ENCODE data around the gene CDH22. TPM values are rescaled to one million over a fixed set of nuclear protein-coding genes. Genes with fewer than 3 reads are reported as not detected.

Gene CDH22
- total and polyA plus RNA-seq, 4 donors, result 0.03 to 0.25 (median 0.09) TPM

GRCh38 chr20:46128310-46129151 is 179.8 kb downstream of the CDH22 start:
- peaks cover 0 to 6% (median 0%) of the 10 kb centered on the region in 5 donors for H3K4me1 ChIP-seq (ENCODE audit: control insufficient read depth in 5 of 5, insufficient read depth in 5 of 5, low read length in 5 of 5)
- TF ChIP-seq CTCF (IDR thresholded peaks at IDR 0.05; ENCODE audit: control extremely low read depth, extremely low read depth), result no peak
- no peak overlapping the region for H3K27ac ChIP-seq (ENCODE audit: low read depth in 1 of 2, low read length in 1 of 2)
- H3K9me3 ChIP-seq (ENCODE audit: control insufficient read depth in 4 of 4, insufficient read depth in 3 of 4, low read length in 3 of 4), result no peaks in the 10 kb centered on the region
- peaks cover 0 to 13% (median 5%) of the 10 kb centered on the region in 3 donors for H3K27me3 ChIP-seq (ENCODE audit: control insufficient read depth in 3 of 3, insufficient read depth in 3 of 3, low read length in 2 of 3)
- 49 to 54% methylated on average over 16 of the region's 16 CpGs for WGBS, 2 donors
- H3K4me3 ChIP-seq, result no peak overlapping the region
- DNase-seq, result no peak
- no peak for ATAC-seq (ENCODE audit: insufficient read depth, low FRiP score)
- H3K9ac ChIP-seq (ENCODE audit: insufficient read depth in 1 of 2, low read length in 2 of 2), result no peak overlapping the region
- peaks cover 0 to 9% (median 0%) of the 10 kb centered on the region in 4 donors for H3K36me3 ChIP-seq (ENCODE audit: control insufficient read depth in 4 of 4, insufficient read depth in 4 of 4, low read length in 4 of 4)

- no peak for ATAC-seq (ENCODE audit: insufficient read depth, low FRiP score)
- no peak for TF ChIP-seq CTCF (IDR thresholded peaks at IDR 0.05; ENCODE audit: control extremely low read depth, extremely low read depth)
- H3K9ac ChIP-seq (ENCODE audit: insufficient read depth in 1 of 2, low read length in 2 of 2), result no peak overlapping the region
- no peak overlapping the region for H3K4me3 ChIP-seq
- peaks cover 0 to 19% (median 0%) of the 10 kb centered on the region in 4 donors for H3K36me3 ChIP-seq (ENCODE audit: control insufficient read depth in 4 of 4, insufficient read depth in 4 of 4, low read length in 4 of 4)
- no peak overlapping the region for H3K27ac ChIP-seq (ENCODE audit: low read depth in 1 of 2, low read length in 1 of 2)
- H3K9me3 ChIP-seq (ENCODE audit: control insufficient read depth in 4 of 4, insufficient read depth in 3 of 4, low read length in 3 of 4), result no peaks in the 10 kb centered on the region
- peaks cover 0 to 9% (median 9%) of the 10 kb centered on the region in 3 donors for H3K27me3 ChIP-seq (ENCODE audit: control insufficient read depth in 3 of 3, insufficient read depth in 3 of 3, low read length in 2 of 3)
- H3K4me1 ChIP-seq (ENCODE audit: control insufficient read depth in 5 of 5, insufficient read depth in 5 of 5, low read length in 5 of 5), result peaks cover 0 to 3% (median 0%) of the 10 kb centered on the region in 5 donors
- no peak for DNase-seq
- WGBS, 2 donors, result 90 to 94% methylated on average over 11 of the region's 11 CpGs
These were observed 180.8 kb downstream of the CDH22 start for GRCh38 chr20:46127396-46128010.

GRCh38 chr20:46126440-46127056 is 181.8 kb downstream of the CDH22 start:
- Histone ChIP-seq H3K4me1 (ENCODE audit: control insufficient read depth in 5 of 5, insufficient read depth in 5 of 5, low read length in 5 of 5) (peaks cover 0 to 5% (median 2%) of the 10 kb centered on the region in 5 donors), H3K4me3 (no peak overlapping the region), H3K27ac (ENCODE audit: low read depth in 1 of 2, low read length in 1 of 2) (no peak overlapping the region), H3K27me3 (ENCODE audit: control insufficient read depth in 3 of 3, insufficient read depth in 3 of 3, low read length in 2 of 3) (peaks cover 0 to 9% (median 5%) of the 10 kb centered on the region in 3 donors), H3K9me3 (ENCODE audit: control insufficient read depth in 4 of 4, insufficient read depth in 3 of 4, low read length in 3 of 4) (no peaks in the 10 kb centered on the region), H3K9ac (ENCODE audit: insufficient read depth in 1 of 2, low read length in 2 of 2) (no peak overlapping the region), H3K36me3 (ENCODE audit: control insufficient read depth in 4 of 4, insufficient read depth in 4 of 4, low read length in 4 of 4) (peaks cover 0 to 25% (median 0%) of the 10 kb centered on the region in 4 donors)
- DNase-seq (no peak), ATAC-seq (ENCODE audit: insufficient read depth, low FRiP score) (no peak)
- 85 to 91% methylated on average over 5 of the region's 5 CpGs for WGBS, 2 donors
- no peak for TF ChIP-seq CTCF (IDR thresholded peaks at IDR 0.05; ENCODE audit: control extremely low read depth, extremely low read depth)

Other genes starting within 250 kb of the CDH22 start
- 10 to 100 TPM; 15.3 to 24.2 TPM for gene NCOA5, start 218.5 kb downstream of the CDH22 start, total RNA-seq
- 10 to 100 TPM; 11.1 to 14.9 TPM for gene NCOA5, start 218.5 kb downstream of the CDH22 start, polyA plus RNA-seq
- 10 to 100 TPM; 20.4 to 28.1 TPM for gene CD40, start 190.2 kb downstream of the CDH22 start, total RNA-seq
- 10 to 100 TPM; 28.7 to 55.0 TPM for gene CD40, start 190.2 kb downstream of the CDH22 start, polyA plus RNA-seq
- gene ELMO2, start 98.1 kb upstream of the CDH22 start, total RNA-seq, result 10 to 100 TPM; 54.1 to 56.5 TPM
- gene ELMO2, start 98.1 kb upstream of the CDH22 start, polyA plus RNA-seq, result 10 to 100 TPM; 19.6 to 37.8 TPM
- 10 to 100 TPM in 1 of 2 donors, 1 to 10 TPM in 1; 7.0 to 25.3 TPM for gene ZNF334, start 205.1 kb upstream of the CDH22 start, total RNA-seq
- 1 to 10 TPM; 1.4 to 3.7 TPM for gene ZNF334, start 205.1 kb upstream of the CDH22 start, polyA plus RNA-seq
- under 1 TPM in 1 of 2 donors, not detected in 1; 0.11 TPM for gene OCSTAMP, start 242.2 kb upstream of the CDH22 start, total RNA-seq
- not detected for gene OCSTAMP, start 242.2 kb upstream of the CDH22 start, polyA plus RNA-seq

All from lung (tissue), 12 donors.